ENCODE data around the gene NEURL1.

- TF ChIP-seq TCF7L2 (IDR thresholded peaks at IDR 0.05; ENCODE audit: low read depth, low read length) (no peak), CTCF (IDR thresholded peaks at IDR 0.05) (no peak), POLR2AphosphoS5 (IDR thresholded peaks at IDR 0.05; ENCODE audit: low read depth, low read length) (no peak)
These were observed 143.0 kb downstream of the NEURL1 start for GRCh38 chr10:103636492-103636891.
